Spleen (tissue), 11 donors: Measurements from ENCODE around the gene HOGA1. TPM values are rescaled to one million over a fixed set of nuclear protein-coding genes. Genes with fewer than 3 reads are reported as not detected.
"Not testable (repeated sequence)": the region's sequence is repeated elsewhere in the genome, so short reads cannot be mapped to it uniquely, and the experiment has no call there.

Source experiments
- DNase-seq: peaks from one replicate; pipeline ENCODE4 v3.0.0-alpha.2; 2020
- H3K27ac ChIP-seq, 8 donors: fragments of 200-600 bp; sonication (generic) in 7 of 8; 1 replicate in 4 of 8; 2 replicates in 4 of 8; pipeline versions ENCODE4 v1.5.0 to v1.8.0; 2016 to 2021; ENCODE audit warnings: inconsistent platforms in 4 of 8, mild to moderate bottlenecking in 4 of 8, moderate library complexity in 1 of 8
- H3K27me3 ChIP-seq, 7 donors: fragments of 200-600 bp; sonication (generic) in 6 of 7; replicated peaks in 1 of 7; 1 replicate in 4 of 7; 2 replicates in 3 of 7; pipeline versions ENCODE4 v1.5.0 to v1.8.0; 2016 to 2021; ENCODE audit warnings: inconsistent platforms in 3 of 7, mild to moderate bottlenecking in 1 of 7
- H3K36me3 ChIP-seq, 6 donors: fragments of 200-600 bp; sonication (generic) in 5 of 6; 1 replicate in 4 of 6; 2 replicates in 2 of 6; pipeline versions ENCODE4 v1.5.0 to v1.8.0; 2016 to 2021; ENCODE audit warnings: inconsistent platforms in 2 of 6
- H3K4me1 ChIP-seq, 6 donors: fragments of 200-600 bp; sonication (generic) in 5 of 6; 1 replicate in 3 of 6; 2 replicates in 3 of 6; pipeline versions ENCODE4 v1.5.0 to v1.8.0; 2016 to 2021; ENCODE audit warnings: inconsistent platforms in 3 of 6
- H3K4me3 ChIP-seq, 8 donors: fragments of 200-600 bp; sonication (generic) in 7 of 8; 1 replicate in 4 of 8; 2 replicates in 4 of 8; pipeline versions ENCODE4 v1.5.0 to v1.8.0; 2016 to 2021; ENCODE audit warnings: inconsistent platforms in 4 of 8, mild to moderate bottlenecking in 4 of 8, moderate library complexity in 2 of 8
- H3K9me3 ChIP-seq, 8 donors: fragments of 200-600 bp; sonication (generic) in 7 of 8; 1 replicate in 4 of 8; 2 replicates in 4 of 8; pipeline versions ENCODE4 v1.5.0 to v1.8.0; 2016 to 2021; ENCODE audit warnings: inconsistent platforms in 4 of 8
- CTCF ChIP-seq, 11 experiments: fragments of 200-600 bp in 7 of 11; fragments of 450-650 bp in 4 of 11; sonication (generic) in 4 of 11; IDR thresholded peaks in 8 of 11; conservative IDR thresholded peaks in 3 of 11; 1 replicate in 7 of 11; 2 replicates in 4 of 11; pipeline versions ENCODE4 v1.4.0 to v1.8.0; 2016 to 2021; ENCODE audit warnings: antibody characterized with exemption in 11 of 11, inconsistent platforms in 4 of 11, mild to moderate bottlenecking in 1 of 11
- POLR2A ChIP-seq, 3 donors: fragments of 450-650 bp; IDR thresholded peaks; one replicate each; pipeline ENCODE4 v1.5.1; 2017; ENCODE audit warnings: antibody characterized with exemption in 3 of 3, mild to moderate bottlenecking in 1 of 3
- POLR2AphosphoS5 ChIP-seq, 3 donors: sonication (generic); formaldehyde crosslinking; IDR thresholded peaks; one replicate each; pipeline ENCODE4 v1.5.1; 2017; ENCODE audit warnings: antibody characterized with exemption in 3 of 3
- WGBS, 5 donors: extraction: QIAGEN DNeasy Blood & Tissue Kit in 3 of 5; methylation state at CpG; one replicate each; pipeline versions ENCODE4 v1.1.5 to v1.1.7; 2013 to 2018; 5-methylcytosine and 5-hydroxymethylcytosine counted together
- intact Hi-C: fragments of 100-400 bp; cut with DNase I; formaldehyde crosslinking; loops from one replicate; pipeline ENCODE4 v1.15.0; 2023; ENCODE audit warnings: low total_unique reads
- polyA plus RNA-seq, 3 donors: library from polyadenylated mRNA; stranded (reverse); fragments of 200-250 nt; gene quantifications; one replicate each; pipeline ENCODE4 v1.2.1, GENCODE V29; 2013
- total RNA-seq, 7 donors: library from RNA; depleted of rRNA in 3 of 7; stranded (reverse); fragments of >200 nt in 3 of 7; fragmentation: NEBNext Ultra II Directional in 4 of 7; extraction: Animal tissue kit (Norgen Biotek cat#: 25700) in 4 of 7; gene quantifications; one replicate each; pipeline versions ENCODE4 v1.1.0 to v1.2.1, GENCODE V29; 2016 to 2021
- donor health status: healthy with polysubstance abuse.
- donor health status: DM: no; HTN: no; CAD: no; lungs with moderate emphysema.
- donor health status: DM: no; HTN: no; CAD: no.
- donor health status: Bipolar disorder and iron deficiency.
- donor health status: healthy.
- donor health status: DM: no; HTN: no; CAD: no.
- donor health status: DM: yes; HTN: yes; CAD: no.

The HOGA1 gene
- total and polyA plus RNA-seq, 10 donors = 0.11 to 0.42 (median 0.19) TPM; not detected in 5

GRCh38 chr10:97644936-97645335 lies 60.7 kb downstream of the HOGA1 start:
- Histone ChIP-seq H3K27ac (no peak overlapping the region), H3K4me1 (peaks cover 24 to 67% (median 43%) of the 10 kb centered on the region in 6 donors), H3K27me3 (no peaks in the 10 kb centered on the region), H3K9me3 (no peaks in the 10 kb centered on the region), H3K36me3 (peaks cover 0 to 33% (median 3%) of the 10 kb centered on the region in 6 donors), H3K4me3 (no peak overlapping the region)
- DNase-seq = no peak
- 93 to 98% (median 96%) methylated on average over 4 of the region's 4 CpGs for WGBS, 5 donors
- intact Hi-C loops = no loop called here
- TF ChIP-seq POLR2A (IDR thresholded peaks at IDR 0.05) (no peak), POLR2AphosphoS5 (IDR thresholded peaks at IDR 0.05) (no peak), CTCF (IDR thresholded peaks at IDR 0.05 in 8 of 11, conservative IDR thresholded peaks at IDR 0.05 in 3 of 11) (no peak)

- no peaks in the 10 kb centered on the region for H3K27me3 ChIP-seq
- no peak overlapping the region for H3K4me3 ChIP-seq
- no peak for TF ChIP-seq POLR2A (IDR thresholded peaks at IDR 0.05)
- no peak for TF ChIP-seq CTCF (IDR thresholded peaks at IDR 0.05 in 8 of 11, conservative IDR thresholded peaks at IDR 0.05 in 3 of 11)
- TF ChIP-seq POLR2AphosphoS5 (IDR thresholded peaks at IDR 0.05) = no peak
- peaks cover 13 to 66% (median 32%) of the 10 kb centered on the region in 6 donors for H3K4me1 ChIP-seq
- intact Hi-C loops = no loop called here
- peak overlapping the region in 3 of 8 donors; percentile 52 to 79 (median 75) for H3K27ac ChIP-seq
- H3K9me3 ChIP-seq = no peaks in the 10 kb centered on the region
- WGBS, 5 donors = 83 to 93% (median 88%) methylated on average over 1 of the region's 1 CpG
- DNase-seq = no peak
- peaks cover 3 to 56% (median 18%) of the 10 kb centered on the region in 6 donors for H3K36me3 ChIP-seq
These were observed 63.4 kb downstream of the HOGA1 start for GRCh38 chr10:97647556-97647955.

GRCh38 chr10:97648562-97649404 lies 64.6 kb downstream of the HOGA1 start:
- H3K4me3 ChIP-seq = no peak overlapping the region
- peak in 1 of 3 donors; percentile 64 for TF ChIP-seq POLR2AphosphoS5 (IDR thresholded peaks at IDR 0.05)
- no peak for TF ChIP-seq CTCF (IDR thresholded peaks at IDR 0.05 in 8 of 11, conservative IDR thresholded peaks at IDR 0.05 in 3 of 11)
- no peaks in the 10 kb centered on the region for H3K9me3 ChIP-seq
- H3K36me3 ChIP-seq = peaks cover 3 to 64% (median 27%) of the 10 kb centered on the region in 6 donors
- peaks cover 13 to 58% (median 28%) of the 10 kb centered on the region in 6 donors for H3K4me1 ChIP-seq
- no peak for DNase-seq
- peak overlapping the region; percentile 28 to 83 (median 66) for H3K27ac ChIP-seq
- intact Hi-C loops = no loop called here
- H3K27me3 ChIP-seq = no peaks in the 10 kb centered on the region
- WGBS, 5 donors = 54 to 76% (median 73%) methylated on average over 5 of the region's 5 CpGs

- H3K27me3 ChIP-seq, H3K4me3 ChIP-seq, intact Hi-C loops, DNase-seq, H3K9me3 ChIP-seq: not testable (repeated sequence)
- Histone ChIP-seq H3K4me1 (peaks cover 13 to 58% (median 28%) of the 10 kb centered on the region in 6 donors), H3K27ac (peak overlapping the region in 7 of 8 donors; percentile 48 to 83 (median 66)), H3K36me3 (peaks cover 3 to 64% (median 28%) of the 10 kb centered on the region in 6 donors)
- whole genome bisulfite sequencing, 5 donors = 89 to 93% (median 92%) methylated on average over 3 to 4 of the region's 4 CpGs
These were observed 65.2 kb downstream of the HOGA1 start for GRCh38 chr10:97649405-97649750.
